Eye (tissue), 1 donor: Measurements from ENCODE around the gene ERC1.
A peak's percentile ranks its signal among the peaks of the same experiment; 100 is the strongest.
"Not testable (repeated sequence)": the region's sequence is repeated elsewhere in the genome, so short reads cannot be mapped to it uniquely, and the experiment has no call there.

Experiments
- DNase-seq: peaks from one replicate; pipeline ENCODE4 v3.0.0-alpha.2; 2015

The ERC1 gene

DNA sequence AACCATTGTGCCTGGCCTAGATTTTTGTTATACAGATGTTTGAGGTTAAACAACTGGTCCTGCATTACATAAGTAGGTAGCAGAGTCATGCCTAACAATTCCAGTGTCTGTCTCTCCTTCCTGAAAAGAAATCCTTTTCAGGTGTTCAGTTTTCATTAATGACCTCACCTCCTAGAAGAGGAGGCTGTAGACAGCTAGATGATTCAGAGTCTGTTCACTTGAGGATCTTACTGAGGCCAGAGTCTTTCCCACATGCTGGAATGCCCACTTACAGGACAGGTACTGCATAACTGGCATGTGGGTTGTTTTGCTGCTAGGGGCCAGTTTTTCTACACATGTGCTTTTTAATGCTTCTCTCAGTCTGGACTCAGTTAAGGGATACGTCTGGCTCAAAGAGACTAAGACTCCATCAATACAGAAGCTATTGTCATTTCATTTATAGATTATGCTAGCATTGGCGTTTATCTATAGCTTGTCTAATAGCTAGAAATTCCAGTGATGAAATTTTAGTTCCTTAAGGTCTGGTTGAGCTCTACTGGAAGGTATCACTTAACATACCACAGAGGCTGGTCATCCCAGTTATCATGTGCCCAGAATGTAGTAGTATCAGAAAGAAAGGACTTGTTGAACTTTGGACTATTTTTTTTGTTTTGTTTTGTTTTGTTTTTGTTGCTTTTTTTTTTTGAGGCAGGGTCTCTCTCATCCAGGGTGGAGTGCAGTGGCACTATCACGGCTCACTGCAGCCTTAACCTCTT, 206.4 kb downstream of the ERC1 start:
- no peak for DNase-seq

DNA sequence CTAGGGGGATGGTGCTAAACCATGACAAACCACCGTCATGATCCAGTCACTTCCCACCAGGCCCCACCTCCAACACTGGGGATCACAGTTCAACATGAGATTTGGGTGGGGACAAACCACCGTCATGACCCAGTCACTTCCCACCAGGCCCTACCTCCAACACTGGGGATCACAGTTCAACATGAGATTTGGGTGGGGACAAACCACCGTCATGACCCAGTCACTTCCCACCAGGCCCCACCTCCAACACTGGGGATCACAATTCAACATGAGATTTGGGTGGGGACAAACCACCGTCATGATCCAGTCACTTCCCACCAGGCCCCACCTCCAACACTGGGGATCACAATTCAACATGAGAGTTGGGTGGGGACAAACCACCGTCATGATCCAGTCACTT, 207.8 kb downstream of the ERC1 start:
- DNase-seq, result not testable (repeated sequence)

DNA sequence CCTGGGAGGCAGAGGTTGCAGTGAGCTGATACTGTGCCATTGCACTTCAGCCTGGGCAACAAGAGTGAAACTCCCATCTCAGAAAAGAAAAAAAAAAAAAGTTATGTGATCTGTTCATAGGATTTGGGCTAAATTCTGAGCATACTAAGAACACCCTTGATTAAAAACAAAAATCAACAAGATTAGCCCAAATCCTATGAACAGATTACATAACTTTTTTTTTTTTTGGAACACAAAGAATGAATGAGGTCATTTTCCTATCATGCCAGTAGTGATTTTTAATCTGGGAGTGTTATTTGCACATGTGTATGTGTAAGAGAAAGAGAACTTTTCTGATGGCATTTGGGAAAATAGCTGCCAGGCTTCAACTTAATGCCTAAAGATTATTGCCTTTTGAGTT, 208.7 kb downstream of the ERC1 start:
- no peak for DNase-seq

DNA sequence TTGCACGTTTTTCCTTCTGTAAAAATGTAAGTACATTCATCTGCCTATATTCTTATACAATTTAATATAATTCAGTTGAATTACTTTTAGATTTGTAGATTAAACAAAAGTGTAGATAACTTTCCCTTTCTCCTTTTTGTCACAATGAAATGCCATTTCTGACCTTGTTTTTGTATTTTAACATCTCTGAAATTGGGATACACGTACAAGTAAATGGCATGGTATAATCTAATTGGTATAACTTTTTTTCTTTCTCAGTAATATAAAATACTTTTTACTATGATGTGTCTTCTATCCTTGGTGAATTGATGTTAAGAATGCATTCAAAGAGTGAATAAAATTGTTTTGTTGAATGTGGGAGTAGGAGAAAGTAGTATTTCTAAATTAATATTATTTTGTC, 210.0 kb downstream of the ERC1 start:
- DNase-seq, result no peak

DNA sequence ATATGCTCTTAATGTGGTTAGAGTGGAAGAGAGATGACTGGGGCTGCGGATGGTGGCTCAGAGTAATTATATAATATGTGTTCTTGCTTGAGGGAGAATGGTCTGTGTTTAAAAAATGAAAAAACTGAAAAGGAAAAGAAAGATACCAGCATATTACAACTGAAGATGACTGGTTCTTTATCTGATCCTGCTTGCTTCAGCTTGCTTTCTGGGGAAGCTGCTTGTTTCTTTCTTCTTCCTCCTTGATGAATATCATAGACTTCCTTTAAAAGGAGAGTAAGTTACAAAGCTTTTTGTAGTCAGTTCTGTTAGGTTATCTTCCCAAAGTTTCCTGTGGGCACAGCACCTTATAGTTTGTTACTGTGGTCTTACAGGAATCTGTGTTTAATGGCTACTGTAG, 210.9 kb downstream of the ERC1 start:
- DNase-seq, result no peak

DNA sequence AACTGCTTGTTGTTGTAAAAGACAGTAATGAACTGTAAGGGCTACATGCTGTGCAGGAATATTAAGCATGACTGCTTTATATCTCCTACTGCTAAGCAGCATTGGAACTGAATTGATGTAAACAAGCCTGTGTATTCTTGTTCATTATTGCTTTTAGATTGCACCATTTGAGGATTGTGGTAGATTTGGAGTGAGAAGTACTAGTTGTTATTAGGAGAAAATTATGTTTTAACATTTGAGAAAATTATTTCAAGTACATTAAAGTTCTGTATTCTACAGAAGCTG, 212.7 kb downstream of the ERC1 start:
- DNase-seq, result no peak

DNA sequence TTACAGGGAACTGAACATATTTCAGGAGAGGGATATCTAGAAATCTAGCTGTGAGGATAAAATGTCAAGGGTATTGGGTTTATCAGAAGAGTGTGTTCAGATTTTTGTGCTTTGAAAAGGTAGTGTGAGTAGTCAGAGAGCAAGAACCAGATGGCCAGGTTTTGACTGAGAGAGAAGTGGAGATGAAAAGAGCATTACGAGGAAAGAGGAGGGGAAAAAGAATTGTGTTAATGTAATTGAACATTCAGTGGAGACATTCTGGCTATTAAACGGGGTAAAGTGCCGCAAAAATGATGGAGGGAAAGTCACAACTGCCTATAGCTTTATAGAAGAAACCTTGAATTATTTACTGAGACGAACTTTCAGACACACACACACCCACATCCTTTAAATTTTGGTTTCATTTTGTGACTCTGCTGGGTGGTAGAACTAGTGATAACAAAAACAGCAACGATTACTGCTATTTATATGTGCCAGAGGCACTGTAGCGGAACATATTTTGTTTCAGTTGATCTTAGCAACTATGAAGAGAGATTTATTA, 213.6 kb downstream of the ERC1 start:
- DNase-seq, result peak; percentile 16

DNA sequence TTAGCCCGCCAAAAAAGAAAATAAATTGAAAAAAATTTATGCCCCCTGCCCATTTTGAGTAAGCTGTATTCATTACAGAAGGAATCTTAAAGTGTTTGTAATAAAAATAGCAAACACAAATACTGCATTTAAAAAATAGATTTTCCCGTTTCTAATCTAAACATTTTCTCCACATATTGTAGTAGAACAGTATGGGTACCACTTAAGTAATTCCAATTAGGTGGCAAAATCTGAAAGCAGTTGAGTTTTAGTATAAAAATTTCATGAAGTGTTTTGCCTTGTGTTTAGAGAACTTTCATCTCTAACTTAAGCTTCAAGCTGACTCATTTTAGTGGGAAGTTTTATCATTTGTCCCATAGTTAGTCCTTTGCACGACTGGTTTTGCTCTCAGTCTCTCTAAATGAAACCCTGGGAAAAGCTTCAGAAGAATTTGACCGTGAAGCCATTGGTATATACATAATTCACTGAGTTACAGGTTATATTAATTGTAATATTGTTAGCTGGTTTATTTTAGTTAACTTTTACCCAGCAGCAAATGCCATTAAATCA, 214.6 kb downstream of the ERC1 start:
- DNase-seq, result no peak

DNA sequence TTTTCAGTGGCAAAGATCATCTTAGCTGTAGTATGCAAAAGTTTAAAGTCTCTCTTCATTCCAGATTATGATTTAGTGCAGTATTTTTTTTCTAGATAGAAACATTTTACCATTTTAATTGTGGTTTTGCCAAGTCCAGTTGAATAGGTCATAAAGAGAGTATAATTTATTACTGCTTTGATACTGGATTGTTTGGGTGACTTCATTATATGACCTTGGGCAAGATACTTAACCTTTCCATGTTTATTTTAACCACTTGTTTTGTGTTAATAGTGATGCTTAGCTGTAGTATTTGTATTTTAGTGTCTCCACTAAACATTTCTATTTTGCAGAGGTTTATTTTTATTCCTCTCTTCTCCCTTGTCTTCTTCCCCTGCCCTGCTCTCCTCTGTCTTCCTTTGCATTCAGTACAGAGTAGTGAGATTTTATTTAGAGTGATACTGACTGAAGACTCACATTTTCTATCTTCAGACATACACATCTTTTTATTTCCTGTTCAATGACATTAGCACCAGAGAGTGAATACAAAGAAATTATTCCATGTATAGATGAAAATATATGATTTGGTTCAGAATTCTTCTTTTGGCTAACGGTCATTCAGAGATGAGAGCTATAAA, 215.2 kb downstream of the ERC1 start:
- DNase-seq, result no peak

DNA sequence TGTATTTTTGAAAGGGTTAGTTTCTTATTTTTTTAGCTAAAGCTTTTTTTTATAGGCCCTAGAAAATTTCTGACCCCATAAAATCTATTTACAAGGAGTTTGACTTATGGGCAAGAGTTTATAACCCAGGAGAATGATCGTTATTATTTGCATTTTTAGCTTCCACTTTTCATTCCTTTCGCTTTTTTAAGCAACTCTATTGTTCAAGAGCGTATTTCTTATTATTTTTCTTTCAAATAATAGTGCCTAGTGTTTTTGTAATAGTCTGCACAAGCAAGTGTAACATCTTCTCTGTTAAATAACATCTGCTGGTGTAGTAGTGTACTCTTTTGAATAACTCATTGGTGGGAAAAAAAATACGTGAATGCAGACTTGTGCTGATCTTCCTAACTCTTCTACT, 216.3 kb downstream of the ERC1 start:
- DNase-seq, result no peak

DNA sequence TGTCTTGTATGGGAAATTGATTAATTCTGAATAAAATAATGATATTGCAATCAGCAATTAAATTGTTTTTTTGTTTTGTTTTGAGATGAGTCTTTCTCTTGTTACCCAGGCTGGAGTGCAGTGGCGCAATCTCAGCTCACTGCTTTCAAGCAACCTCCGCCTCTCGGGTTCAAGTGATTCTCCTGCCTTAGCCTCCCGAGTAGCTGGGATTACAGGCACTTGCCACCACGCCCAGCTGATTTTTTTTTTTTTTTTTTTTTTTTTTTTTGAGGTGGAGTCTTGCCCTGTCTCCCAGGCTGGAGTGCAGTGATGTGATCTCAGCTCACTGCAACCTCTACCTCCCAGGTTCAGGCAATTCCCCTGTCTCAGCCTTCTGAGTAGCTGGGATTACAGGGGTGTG, 217.7 kb downstream of the ERC1 start:
- not testable (repeated sequence) for DNase-seq

DNA sequence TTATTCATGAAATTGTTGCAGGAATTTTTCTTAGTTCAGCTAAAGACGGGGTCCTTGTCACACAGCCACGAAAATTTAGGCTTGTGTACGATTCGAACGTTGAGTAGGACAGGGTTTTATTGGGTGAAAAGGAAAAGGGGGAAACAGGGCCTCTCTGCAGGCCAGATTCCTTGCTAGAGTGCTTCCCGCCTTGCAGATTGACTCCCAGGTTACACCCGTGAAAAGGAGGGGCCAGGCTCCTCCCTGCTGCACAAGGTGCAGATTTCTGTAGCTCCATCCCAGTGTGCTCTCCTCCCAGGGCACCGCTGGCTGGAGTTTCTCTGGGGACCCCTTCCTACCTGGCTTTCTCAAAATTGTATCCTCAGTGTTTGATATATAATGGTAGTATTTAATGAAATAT, 221.5 kb downstream of the ERC1 start:
- no peak for DNase-seq

DNA sequence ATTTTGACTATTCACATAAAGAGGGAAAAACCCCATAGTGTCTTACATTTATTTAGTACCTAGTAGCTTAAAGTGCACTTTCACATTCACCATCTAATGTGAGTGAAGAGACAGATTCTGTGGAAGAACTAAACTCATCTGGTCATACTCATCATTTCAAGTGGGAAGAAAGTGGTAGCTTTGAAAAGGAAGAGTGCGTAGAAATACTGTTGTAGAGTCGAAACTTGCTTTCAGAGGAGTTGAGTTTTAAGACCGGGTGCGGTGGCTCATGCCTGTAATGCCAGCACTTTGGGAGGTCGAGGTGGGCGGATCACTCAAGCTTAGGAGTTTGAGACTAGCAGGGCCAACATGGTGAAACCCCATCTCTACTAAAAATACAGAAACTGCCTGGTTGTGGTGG, 222.2 kb downstream of the ERC1 start:
- no peak for DNase-seq

DNA sequence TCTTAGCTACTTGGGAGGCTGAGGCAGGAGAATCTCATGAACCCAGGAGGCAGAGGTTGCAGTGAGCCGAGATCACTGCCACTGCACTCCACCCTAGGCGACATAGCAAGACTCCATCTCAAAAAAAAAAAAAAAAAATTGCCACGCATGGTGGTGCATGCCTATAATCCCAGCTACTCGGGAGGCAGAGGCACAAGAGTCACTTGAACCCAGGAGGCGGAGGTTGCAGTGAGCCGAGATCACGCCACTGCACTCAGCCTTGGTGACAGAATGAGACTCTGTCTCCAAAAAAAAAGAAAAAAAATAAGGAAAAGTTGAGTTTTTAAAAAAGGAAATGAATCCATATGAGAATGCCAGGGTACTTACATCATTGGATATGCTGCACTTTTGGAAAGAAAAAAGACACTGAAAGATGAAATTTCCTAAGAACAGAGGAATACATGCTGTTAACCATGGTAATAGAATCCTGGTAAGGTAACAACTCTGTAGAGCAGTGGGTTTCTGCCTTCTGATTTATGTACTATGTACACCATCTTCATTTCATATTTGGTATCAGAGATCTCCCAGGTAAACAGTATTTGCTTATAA, 222.7 kb downstream of the ERC1 start:
- DNase-seq, result no peak

DNA sequence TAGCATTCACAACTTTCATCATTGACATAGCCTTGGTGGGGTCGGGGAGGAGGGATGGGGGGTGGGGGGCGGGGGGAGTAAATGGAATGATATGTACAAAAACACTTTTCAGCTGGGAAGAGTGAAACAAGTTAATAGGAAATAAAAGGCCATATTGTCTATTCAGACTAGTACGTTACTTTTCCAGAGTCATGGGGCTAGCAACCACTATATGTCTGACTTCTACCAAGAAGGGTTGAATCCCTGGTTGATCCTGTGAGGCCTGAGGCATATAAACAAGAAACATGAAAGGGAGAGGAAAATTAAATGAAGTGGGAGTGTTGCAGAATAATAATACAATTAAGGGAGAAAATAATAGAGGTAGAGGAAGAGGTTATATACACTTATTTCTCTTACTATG, 225.5 kb downstream of the ERC1 start:
- no peak for DNase-seq

DNA sequence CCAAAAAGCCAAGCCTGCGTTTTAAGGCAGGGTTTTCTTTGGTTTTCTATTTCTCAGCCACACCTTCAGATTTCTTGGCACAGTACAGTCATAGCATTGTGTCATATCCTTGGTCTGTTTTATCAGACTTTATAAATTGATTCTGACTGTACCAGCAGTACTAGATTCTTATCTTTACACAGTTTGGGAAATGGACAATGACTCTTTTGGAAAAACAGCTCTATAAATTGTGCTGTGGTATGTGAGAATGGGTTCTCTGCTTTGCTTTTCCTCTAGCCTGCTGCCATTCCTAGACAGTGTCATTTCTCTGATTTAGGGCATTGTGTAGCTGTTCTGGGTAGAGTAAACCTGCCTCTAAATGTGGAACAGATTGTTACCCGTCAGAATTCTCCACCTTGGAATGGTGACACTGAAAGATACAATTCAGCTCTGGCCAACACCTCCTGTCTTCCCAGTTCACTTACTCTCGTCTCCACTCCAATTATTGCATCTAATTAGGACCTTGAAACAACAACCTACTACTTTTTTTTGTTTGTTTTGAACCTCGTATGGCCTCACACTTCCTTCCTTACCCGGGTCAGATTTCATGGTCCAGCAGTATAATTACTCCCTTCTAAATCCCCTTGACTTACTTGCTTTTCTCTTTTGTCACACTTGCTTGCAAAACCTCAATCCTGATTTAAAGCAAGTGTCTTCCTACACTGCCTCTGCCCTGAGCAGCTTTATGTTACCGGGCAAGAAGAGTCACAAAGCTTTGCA, 226.3 kb downstream of the ERC1 start:
- DNase-seq, result peak; percentile 43

DNA sequence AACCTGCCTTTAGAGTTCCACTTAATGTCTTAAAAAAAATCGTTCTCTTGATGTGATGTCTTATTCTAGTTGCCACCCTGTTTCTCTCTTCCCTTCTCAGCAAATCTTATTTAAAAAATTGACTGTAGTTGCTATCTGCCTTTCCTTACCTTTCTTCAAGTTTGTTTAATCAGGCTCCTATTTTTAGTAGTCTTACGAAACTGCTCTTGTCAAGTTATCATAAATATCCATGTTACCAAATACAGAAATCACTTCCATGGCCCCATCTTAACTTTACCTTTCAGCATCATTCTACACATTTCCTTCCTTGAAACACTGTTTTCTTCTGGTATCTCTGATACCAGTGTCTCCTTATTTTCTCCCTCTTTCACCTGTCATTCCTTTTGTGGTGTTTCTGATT, 227.3 kb downstream of the ERC1 start:
- DNase-seq, result no peak

DNA sequence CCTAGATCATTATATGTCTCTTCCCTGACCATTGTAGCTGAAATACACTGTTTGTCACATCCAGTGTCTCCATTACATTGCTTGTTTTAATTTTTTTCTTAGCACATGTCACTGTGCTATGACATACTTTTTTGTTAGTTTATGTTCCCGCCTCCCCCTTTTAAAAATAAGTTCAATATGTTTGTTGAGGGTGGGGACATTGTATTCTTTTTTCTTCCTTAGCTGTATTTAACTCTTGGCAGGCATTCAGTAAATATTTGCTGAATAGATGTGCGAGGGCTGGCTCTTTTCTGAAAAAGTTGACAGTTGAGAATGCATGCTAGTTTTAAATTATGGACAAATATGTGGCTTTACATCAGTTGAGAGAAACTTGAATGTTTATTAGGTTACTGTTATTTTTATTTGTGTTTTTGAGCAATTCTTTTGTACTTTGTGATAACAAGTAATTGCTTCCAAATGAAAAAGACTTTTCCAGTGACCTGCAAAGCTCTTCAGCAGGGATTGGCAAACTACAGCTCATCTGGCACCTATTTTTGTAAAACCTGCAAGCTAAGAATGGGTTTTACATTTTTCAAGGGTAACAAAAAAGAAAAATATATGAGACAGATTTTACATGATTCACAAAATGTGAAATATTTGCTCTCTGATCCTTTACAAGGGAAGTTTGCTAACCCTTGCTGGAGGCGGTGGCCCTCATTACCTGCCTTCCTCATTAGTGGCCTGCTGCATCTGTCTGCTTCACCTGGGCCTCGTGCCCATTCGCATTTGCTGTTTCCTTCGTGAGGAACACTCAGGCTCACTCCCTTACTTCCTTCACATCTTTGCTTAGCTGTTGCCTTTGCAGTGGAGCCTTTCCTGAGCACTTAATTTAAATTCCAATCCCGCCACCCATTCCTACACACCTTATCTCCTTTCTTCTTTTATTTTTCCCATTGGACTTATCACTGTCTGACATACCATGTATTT, 229.4 kb downstream of the ERC1 start:
- peak; percentile 30 for DNase-seq

DNA sequence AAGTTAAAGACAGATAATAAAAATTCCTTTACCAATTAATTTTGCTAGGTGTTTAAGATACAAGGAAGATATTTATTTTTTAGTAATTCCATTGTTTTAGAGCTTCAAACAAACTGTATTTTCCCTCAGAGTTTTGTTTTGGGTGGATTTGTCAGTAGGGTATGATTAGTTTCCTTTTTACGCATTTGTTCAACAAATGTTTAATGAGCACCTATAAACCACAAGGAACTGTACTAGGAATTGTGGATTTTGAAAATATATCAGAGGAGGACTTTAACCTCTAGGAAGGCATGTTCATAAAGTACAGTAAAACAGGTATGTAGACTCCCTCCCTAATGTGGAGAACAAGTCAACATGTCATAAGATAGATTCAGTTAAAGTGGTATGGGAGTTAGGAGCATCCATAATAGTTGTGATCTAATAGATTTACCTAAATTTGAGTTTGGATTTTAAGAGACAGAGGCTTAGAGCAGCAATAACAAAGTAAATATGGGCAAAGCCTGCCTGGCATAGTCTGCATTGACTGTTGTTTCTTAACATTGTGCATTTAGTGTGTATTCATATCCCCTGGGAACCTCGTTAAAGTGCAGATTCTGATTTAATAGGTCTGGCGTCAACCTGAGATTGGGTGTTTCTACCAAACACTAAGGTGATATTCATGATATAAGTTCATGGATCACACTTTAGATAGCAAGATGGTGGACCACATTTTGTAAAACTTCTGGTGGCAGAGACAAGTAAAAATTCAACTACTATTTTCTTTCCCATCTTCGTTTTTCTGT, 232.0 kb downstream of the ERC1 start:
- no peak for DNase-seq

DNA sequence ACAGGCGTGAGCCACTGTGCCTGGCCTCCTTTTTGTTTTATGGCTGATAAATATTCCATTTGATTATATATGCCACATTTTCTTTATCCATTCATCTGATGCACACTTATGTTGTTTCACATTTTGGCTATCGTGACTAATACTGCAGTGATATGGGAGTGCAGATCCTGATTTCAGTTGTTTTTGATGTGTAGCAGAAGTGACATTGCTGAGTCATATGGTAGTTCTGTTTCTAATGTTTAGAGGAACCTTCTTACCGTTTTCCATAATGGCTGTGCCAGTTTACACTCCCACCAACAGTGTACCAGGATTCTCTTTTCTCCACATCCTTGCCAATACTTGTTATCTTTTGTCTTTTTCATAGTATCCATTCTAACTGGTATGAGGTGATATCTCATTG, 235.9 kb downstream of the ERC1 start:
- DNase-seq, result no peak

DNA sequence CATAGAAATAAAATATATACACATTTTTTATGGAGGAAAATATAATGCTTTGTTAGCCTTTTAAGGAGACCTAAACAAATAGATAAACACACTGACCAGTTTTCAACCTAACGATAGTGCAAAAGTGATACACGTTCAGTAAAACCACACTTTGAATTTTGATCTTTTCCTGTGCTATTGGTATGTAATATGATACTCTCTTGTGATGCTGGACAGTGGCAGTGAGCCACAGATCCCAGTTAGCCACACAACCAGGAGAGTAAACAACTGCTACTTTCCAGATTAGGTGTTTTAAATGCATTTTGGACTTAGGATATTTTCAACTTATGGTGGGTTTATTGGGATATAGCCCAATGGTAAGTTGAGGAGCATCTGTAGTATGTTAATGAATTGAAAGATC, 243.1 kb downstream of the ERC1 start:
- DNase-seq, result no peak
